Choroid plexus epithelial cell (primary cell): ENCODE data around the gene C1QTNF4.

ENCODE experiments used
- DNase-seq: peaks from one replicate; pipeline ENCODE4 v3.0.0-alpha.2; 2010; ENCODE audit warnings: low read depth
- H3K4me3 ChIP-seq: 2 replicates; pipeline ENCODE4 v1.5.1; 2011; ENCODE audit warnings: low read depth, mild to moderate bottlenecking, control low read depth, low read length, moderate library complexity
- CTCF ChIP-seq: conservative IDR thresholded peaks from 2 replicates; pipeline ENCODE4 v1.5.1; 2011; ENCODE audit warnings: low read depth, mild to moderate bottlenecking, control low read depth, inconsistent platforms, low read length, moderate library complexity

The C1QTNF4 gene

GRCh38 chr11:47539681-47540039, 54.6 kb downstream of the C1QTNF4 start:
- DNase-seq, result no peak
- no peak for TF ChIP-seq CTCF
- no peak overlapping the region for H3K4me3 ChIP-seq
